ENCODE measurements around the gene TMTC1. TPM values are rescaled to one million over a fixed set of nuclear protein-coding genes. Genes with fewer than 3 reads are reported as not detected.

The TMTC1 gene
- total RNA-seq, 2 donors from 2014 or later = 3.3 to 6.3 TPM

DNA sequence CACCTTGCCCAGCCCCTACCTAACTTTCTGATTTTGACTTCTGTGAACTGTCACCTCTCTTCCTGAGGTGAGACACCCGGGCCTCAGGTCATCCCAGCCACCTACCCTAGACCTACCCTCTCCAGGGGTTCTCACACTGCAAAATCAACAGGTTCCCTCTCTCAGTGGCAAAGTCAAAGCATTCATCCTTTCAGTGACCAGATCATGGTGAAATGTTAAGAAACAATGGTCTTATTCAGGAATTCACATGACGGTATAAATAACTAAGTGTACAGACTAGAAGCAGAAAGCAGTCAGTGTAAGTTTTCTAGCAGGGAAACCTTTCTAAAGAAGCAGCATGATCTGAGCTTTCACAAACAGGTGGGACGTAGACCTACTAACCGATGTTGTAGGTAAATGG lies 133.4 kb downstream of the TMTC1 start:
- Histone ChIP-seq H3K4me1 (no peaks in the 10 kb centered on the region), H3K4me3 (no peak overlapping the region), H3K27ac (no peak overlapping the region), H3K9ac (ENCODE audit: low read depth in 2 of 2, low read length in 2 of 2) (no peak overlapping the region), H3K9me3 (no peaks in the 10 kb centered on the region), H3K36me3 (no peaks in the 10 kb centered on the region), H3K27me3 (no peaks in the 10 kb centered on the region)
- TF ChIP-seq, protein P1, sequence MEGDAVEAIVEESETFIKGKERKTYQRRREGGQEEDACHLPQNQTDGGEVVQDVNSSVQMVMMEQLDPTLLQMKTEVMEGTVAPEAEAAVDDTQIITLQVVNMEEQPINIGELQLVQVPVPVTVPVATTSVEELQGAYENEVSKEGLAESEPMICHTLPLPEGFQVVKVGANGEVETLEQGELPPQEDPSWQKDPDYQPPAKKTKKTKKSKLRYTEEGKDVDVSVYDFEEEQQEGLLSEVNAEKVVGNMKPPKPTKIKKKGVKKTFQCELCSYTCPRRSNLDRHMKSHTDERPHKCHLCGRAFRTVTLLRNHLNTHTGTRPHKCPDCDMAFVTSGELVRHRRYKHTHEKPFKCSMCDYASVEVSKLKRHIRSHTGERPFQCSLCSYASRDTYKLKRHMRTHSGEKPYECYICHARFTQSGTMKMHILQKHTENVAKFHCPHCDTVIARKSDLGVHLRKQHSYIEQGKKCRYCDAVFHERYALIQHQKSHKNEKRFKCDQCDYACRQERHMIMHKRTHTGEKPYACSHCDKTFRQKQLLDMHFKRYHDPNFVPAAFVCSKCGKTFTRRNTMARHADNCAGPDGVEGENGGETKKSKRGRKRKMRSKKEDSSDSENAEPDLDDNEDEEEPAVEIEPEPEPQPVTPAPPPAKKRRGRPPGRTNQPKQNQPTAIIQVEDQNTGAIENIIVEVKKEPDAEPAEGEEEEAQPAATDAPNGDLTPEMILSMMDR (IDR thresholded peaks at IDR 0.05) = no peak
- no peak for DNase-seq
- intact Hi-C loops (cut with DNase I) = no loop called here

GRCh38 chr12:29649722-29650121 lies 134.0 kb downstream of the TMTC1 start:
- H3K4me3 ChIP-seq = no peak overlapping the region
- H3K9ac ChIP-seq (ENCODE audit: low read depth in 2 of 2, low read length in 2 of 2) = no peak overlapping the region
- DNase-seq = no peak
- H3K4me1 ChIP-seq = no peaks in the 10 kb centered on the region
- no peak overlapping the region for H3K27ac ChIP-seq
- H3K9me3 ChIP-seq = no peaks in the 10 kb centered on the region
- no peaks in the 10 kb centered on the region for H3K36me3 ChIP-seq
- intact Hi-C loops (cut with DNase I) = no loop called here
- no peaks in the 10 kb centered on the region for H3K27me3 ChIP-seq
- TF ChIP-seq, protein P1 (IDR thresholded peaks at IDR 0.05) = no peak

DNA sequence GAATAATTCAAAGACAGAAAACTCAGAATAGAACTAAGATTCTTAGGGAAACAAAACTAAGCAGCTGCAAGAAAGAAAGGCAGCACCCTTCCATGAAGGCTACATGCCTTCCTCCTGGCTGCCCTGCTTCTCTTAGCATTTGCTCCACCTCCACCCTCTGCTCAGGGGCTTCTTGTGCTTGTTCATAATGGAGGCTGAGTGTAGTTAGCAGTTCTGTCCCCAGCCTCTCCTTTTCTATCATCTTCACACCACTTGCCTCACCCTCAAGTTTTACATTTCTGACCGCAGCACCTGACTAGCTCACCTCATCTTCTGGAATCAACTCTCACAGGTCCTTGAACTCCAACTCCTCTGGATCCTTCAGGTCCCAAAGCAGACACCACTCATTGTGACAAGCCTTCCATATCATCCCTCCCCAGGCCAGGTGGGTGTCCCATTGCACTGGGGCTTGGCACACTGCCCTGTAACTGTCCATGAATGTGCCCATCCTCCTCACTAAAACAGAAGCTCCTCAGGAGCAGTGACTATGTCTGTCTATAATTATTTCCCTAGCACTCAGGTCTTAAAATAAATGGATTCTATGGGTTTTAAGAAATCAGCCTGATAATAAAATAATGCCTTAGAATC lies 139.1 kb downstream of the TMTC1 start:
- Histone ChIP-seq H3K9me3 (no peaks in the 10 kb centered on the region), H3K27ac (no peak overlapping the region), H3K9ac (ENCODE audit: low read depth in 2 of 2, low read length in 2 of 2) (no peak overlapping the region), H3K27me3 (no peaks in the 10 kb centered on the region), H3K36me3 (no peaks in the 10 kb centered on the region), H3K4me1 (no peaks in the 10 kb centered on the region), H3K4me3 (no peak overlapping the region)
- intact Hi-C loops (cut with DNase I) = no loop called here
- DNase-seq = no peak
- TF ChIP-seq, protein P1 (IDR thresholded peaks at IDR 0.05) = no peak

DNA sequence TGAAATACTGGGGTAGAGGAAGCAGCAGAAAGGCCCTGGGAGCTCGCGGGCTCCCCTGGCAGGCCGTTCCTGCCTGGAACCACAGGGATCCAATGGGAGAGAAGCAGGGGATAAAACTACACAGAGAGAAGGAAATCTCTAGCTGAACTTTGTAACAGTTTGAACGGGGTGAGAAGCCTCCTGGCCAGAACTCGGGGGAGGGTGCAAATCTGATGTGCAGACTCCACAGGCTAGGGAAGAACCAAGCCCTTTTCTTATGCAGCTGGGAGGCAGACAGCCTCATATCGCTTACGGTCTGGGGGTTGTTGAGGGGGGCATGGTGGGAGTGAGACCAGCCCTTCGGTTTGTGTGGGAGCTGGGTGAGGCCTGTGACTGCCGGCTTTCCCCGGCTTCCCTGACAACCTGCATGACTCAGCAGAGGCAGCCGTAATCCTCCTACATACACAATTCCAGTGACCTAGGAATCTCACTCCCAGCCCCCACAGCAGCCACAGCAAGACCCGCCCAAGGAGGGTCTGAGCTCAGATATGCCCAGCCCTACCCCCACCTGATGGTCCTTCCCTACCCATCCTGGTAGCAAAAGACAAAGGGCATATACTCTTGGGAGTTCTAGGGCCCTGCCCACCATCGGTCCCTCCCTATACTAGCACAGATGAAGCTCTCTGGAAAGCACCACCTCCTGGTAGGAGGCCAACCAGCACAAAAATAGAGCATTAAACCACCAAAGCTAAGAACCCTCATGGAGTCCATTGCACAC lies 143.0 kb downstream of the TMTC1 start:
- no peaks in the 10 kb centered on the region for H3K27me3 ChIP-seq
- no peak overlapping the region for H3K27ac ChIP-seq
- intact Hi-C loops (cut with DNase I) = no loop called here
- no peaks in the 10 kb centered on the region for H3K36me3 ChIP-seq
- DNase-seq = no peak
- no peak overlapping the region for H3K9ac ChIP-seq (ENCODE audit: low read depth in 2 of 2, low read length in 2 of 2)
- TF ChIP-seq, protein P1 (IDR thresholded peaks at IDR 0.05) = no peak
- no peaks in the 10 kb centered on the region for H3K4me1 ChIP-seq
- H3K4me3 ChIP-seq = no peak overlapping the region
- no peaks in the 10 kb centered on the region for H3K9me3 ChIP-seq

GRCh38 chr12:29639893-29640495 lies 143.7 kb downstream of the TMTC1 start:
- intact Hi-C loops (cut with DNase I) = no loop called here
- Histone ChIP-seq H3K36me3 (no peaks in the 10 kb centered on the region), H3K9me3 (no peaks in the 10 kb centered on the region), H3K4me1 (no peaks in the 10 kb centered on the region), H3K27ac (no peak overlapping the region), H3K9ac (ENCODE audit: low read depth in 2 of 2, low read length in 2 of 2) (no peak overlapping the region), H3K4me3 (no peak overlapping the region), H3K27me3 (no peaks in the 10 kb centered on the region)
- no peak for DNase-seq
- TF ChIP-seq, protein P1 (IDR thresholded peaks at IDR 0.05) = no peak
